ENCODE measurements around the gene TRMT10C. TPM values are rescaled to one million over a fixed set of nuclear protein-coding genes. Genes with fewer than 3 reads are reported as not detected.

The TRMT10C gene
- polyA plus RNA-seq, 1 of the 3 experiments (the other 2 are of a cell fraction) = 13.7 TPM

GRCh38 chr3:101573449-101574387 lies 12.1 kb downstream of the TRMT10C start, which contains the start of gene PCNP:
Gene PCNP (plus strand): TSS chr3:101574180. CDS start chr3:101574216, 36 bp downstream.
- WGBS (ENCODE audit: low lambda C conversion rate) = 2% methylated on average over 44 of the region's 47 CpGs
- Histone ChIP-seq H3K79me2 (ENCODE audit: insufficient read depth) (peaks cover 47% of the 10 kb centered on the region), H3K36me3 (replicated peaks in 1 of 2; ENCODE audit: control insufficient read depth in 1 of 2, insufficient read depth in 2 of 2, low read length in 1 of 2) (peaks cover 11 to 21% of the 10 kb centered on the region in 2 experiments), H3K9me3 (no peaks in the 10 kb centered on the region), H4K20me1 (ENCODE audit: insufficient read depth) (peaks cover 27% of the 10 kb centered on the region), H3K27ac (ENCODE audit: low read depth in 2 of 2, low read length in 1 of 2) (peak within 1 kb of the TSS; percentile 92 to 94), H3K4me3 (ENCODE audit: low read depth in 2 of 2, low read length in 1 of 2) (peak within 1 kb of the TSS; percentile 74 to 95), H2AFZ (ENCODE audit: low read depth) (peak within 1 kb of the TSS; percentile 82), H3K4me2 (peak within 1 kb of the TSS; percentile 70), H3K9me2 (no peaks in the 10 kb centered on the region), H3K27me3 (ENCODE audit: insufficient read depth) (no peaks in the 10 kb centered on the region), H3K4me1 (ENCODE audit: control insufficient read depth in 1 of 2, insufficient read depth in 2 of 2, low read depth in 1 of 2, low read length in 1 of 2) (peaks cover 6 to 12% of the 10 kb centered on the region in 2 experiments; a peak in 3 of 4 replicates), H3K9ac (peak within 1 kb of the TSS; percentile 97), H3F3A (replicated peaks; ENCODE audit: insufficient read depth) (peaks cover 14% of the 10 kb centered on the region)
- CTCF ChIA-PET = interaction anchor here (0.8 to 2.2 kb wide), 13 partner anchors 9 to 652 kb away, joined by 3 to 12 read pairs (median 4); partner anchors contain the start of gene ZBTB11
- POLR2A ChIA-PET = interaction anchor here (0.6 to 1.5 kb wide), 8 partner anchors 12 to 116 kb away, joined by 3 to 20 read pairs (median 4); partner anchors contain the start of genes RPL24, TRMT10C and ZBTB11
- peak; percentile 92 for DNase-seq
- TF ChIP-seq RAD21 (IDR thresholded peaks at IDR 0.05; ENCODE audit: low read length) (peak; percentile 69), IRF3 (IDR thresholded peaks at IDR 0.05; ENCODE audit: low read depth, low read length) (no peak), TAF1 (IDR thresholded peaks at IDR 0.05; ENCODE audit: borderline replicate concordance, low read depth, low read length) (peak; percentile 89), SMC3 (IDR thresholded peaks at IDR 0.05; ENCODE audit: low read depth, low read length) (peak; percentile 21), EP300 (IDR thresholded peaks at IDR 0.05; ENCODE audit: borderline replicate concordance in 1 of 2, low read depth in 1 of 2, low read length in 1 of 2) (no peak), ELF1 (IDR thresholded peaks at IDR 0.05) (peak; percentile 93), SIN3A (IDR thresholded peaks at IDR 0.05; ENCODE audit: borderline replicate concordance, low read depth, low read length) (peak; percentile 91; the same call in 1 of the 2 replicates), TEAD4 (IDR thresholded peaks at IDR 0.05; ENCODE audit: borderline replicate concordance, insufficient read depth) (0 out of 2 replicates have a peak, but pooled peaks have one; percentile 34), REST (IDR thresholded peaks at IDR 0.05; ENCODE audit: low read depth, low read length) (0 out of 2 replicates have a peak, but pooled peaks have one; percentile 20), NFIC (IDR thresholded peaks at IDR 0.05; ENCODE audit: borderline replicate concordance) (no peak), FOXJ3 (CRISPR knock-in tag; IDR thresholded peaks at IDR 0.05) (peak; percentile 72; the same call in 1 of the 2 replicates), RXRA (IDR thresholded peaks at IDR 0.05; ENCODE audit: borderline replicate concordance, low read depth) (no peak), RFX5 (IDR thresholded peaks at IDR 0.05; ENCODE audit: low read length) (no peak), GABPA (IDR thresholded peaks at IDR 0.05; ENCODE audit: low read depth) (peak; percentile 99), TCF12 (IDR thresholded peaks at IDR 0.05) (peak; percentile 3; the same call in 1 of the 2 replicates), USF2 (IDR thresholded peaks at IDR 0.05; ENCODE audit: borderline replicate concordance, low read depth, low read length) (no peak), MXI1 (IDR thresholded peaks at IDR 0.05; ENCODE audit: low read depth, low read length) (peak; percentile 90), YY1 (IDR thresholded peaks at IDR 0.05; ENCODE audit: low read depth) (peak; percentile 95), RCOR1 (IDR thresholded peaks at IDR 0.05; ENCODE audit: low read length) (no peak), POLR2AphosphoS5 (IDR thresholded peaks at IDR 0.05; ENCODE audit: low read depth, low read length) (peak; percentile 90)
- TF ChIP-seq, protein P1, sequence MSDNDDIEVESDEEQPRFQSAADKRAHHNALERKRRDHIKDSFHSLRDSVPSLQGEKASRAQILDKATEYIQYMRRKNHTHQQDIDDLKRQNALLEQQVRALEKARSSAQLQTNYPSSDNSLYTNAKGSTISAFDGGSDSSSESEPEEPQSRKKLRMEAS (IDR thresholded peaks at IDR 0.05; ENCODE audit: low read depth) = peak; percentile 96
- TF ChIP-seq, protein P2, sequence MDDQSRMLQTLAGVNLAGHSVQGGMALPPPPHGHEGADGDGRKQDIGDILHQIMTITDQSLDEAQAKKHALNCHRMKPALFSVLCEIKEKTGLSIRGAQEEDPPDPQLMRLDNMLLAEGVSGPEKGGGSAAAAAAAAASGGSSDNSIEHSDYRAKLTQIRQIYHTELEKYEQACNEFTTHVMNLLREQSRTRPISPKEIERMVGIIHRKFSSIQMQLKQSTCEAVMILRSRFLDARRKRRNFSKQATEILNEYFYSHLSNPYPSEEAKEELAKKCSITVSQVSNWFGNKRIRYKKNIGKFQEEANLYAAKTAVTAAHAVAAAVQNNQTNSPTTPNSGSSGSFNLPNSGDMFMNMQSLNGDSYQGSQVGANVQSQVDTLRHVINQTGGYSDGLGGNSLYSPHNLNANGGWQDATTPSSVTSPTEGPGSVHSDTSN (IDR thresholded peaks at IDR 0.05) = peak; percentile 47; the same call in 1 of the 2 replicates
